CD4-positive, alpha-beta T cell (primary cell): ENCODE results near the gene NCAPD2. TPM values are rescaled to one million over a fixed set of nuclear protein-coding genes. Genes with fewer than 3 reads are reported as not detected.

ENCODE experiments used
- ATAC-seq: fragments of 200-7000 bp; cut with Tn5 transposase; one replicate; pipeline ENCODE4 v1.10.0; 2022; ENCODE audit warnings: mild to moderate bottlenecking; ENCODE audit not compliant: poor library complexity
- CTCF ChIA-PET: fragments of 350-600 bp; sonication (Branson Sonifier 250); formaldehyde crosslinking; loops from one replicate; lab custom pipeline; 2021; ENCODE audit warnings: antibody characterized with exemption, inconsistent platforms; lab: Charles Lee
- POLR2A ChIA-PET: fragments of 350-600 bp; sonication (Branson Sonifier 250); formaldehyde crosslinking; loops from one replicate; lab custom pipeline; 2021; ENCODE audit warnings: antibody characterized with exemption, inconsistent platforms; lab: Charles Lee
- DNase-seq, 14 experiments: peaks; one replicate each; pipeline ENCODE4 v3.0.0-alpha.2; 2013 to 2020; ENCODE audit warnings: mixed read lengths in 2 of 14
- H3K27ac ChIP-seq, 2 donors: one replicate each; pipeline versions ENCODE4 v1.5.1 to v1.7.0; 2013; ENCODE audit warnings: low read length in 2 of 2, low read depth in 1 of 2, mild to moderate bottlenecking in 1 of 2
- H3K27me3 ChIP-seq, 2 experiments: 1 replicate in 1 of 2; 2 replicates in 1 of 2; pipeline versions ENCODE4 v1.6.1 to v1.7.0; 2013; ENCODE audit warnings: low read length in 2 of 2, control low read depth in 1 of 2, mild to moderate bottlenecking in 1 of 2, moderate library complexity in 1 of 2; ENCODE audit not compliant: insufficient read depth in 2 of 2, control insufficient read depth in 1 of 2
- H3K36me3 ChIP-seq: one replicate; pipeline ENCODE4 v1.6.1; 2013; ENCODE audit warnings: low read length, control low read depth; ENCODE audit not compliant: insufficient read depth
- H3K4me1 ChIP-seq: one replicate; pipeline ENCODE4 v1.6.1; 2013; ENCODE audit warnings: low read length, control low read depth; ENCODE audit not compliant: insufficient read depth
- H3K4me3 ChIP-seq: one replicate; pipeline ENCODE4 v1.5.1; 2013; ENCODE audit warnings: mild to moderate bottlenecking, low read length, moderate library complexity
- H3K9me3 ChIP-seq, 2 experiments: 1 replicate in 1 of 2; 2 replicates in 1 of 2; pipeline versions ENCODE4 v1.6.1 to v1.7.0; 2013; ENCODE audit warnings: low read length in 2 of 2, mild to moderate bottlenecking in 2 of 2, control low read depth in 1 of 2, moderate library complexity in 1 of 2; ENCODE audit not compliant: control insufficient read depth in 1 of 2, insufficient read depth in 1 of 2
- H3K27ac Mint-ChIP-seq: one replicate; pipeline ENCODE4 v1.8.0; 2020; ENCODE audit warnings: mixed read lengths
- H3K27me3 Mint-ChIP-seq: one replicate; pipeline ENCODE4 v1.8.0; 2021; ENCODE audit warnings: mixed read lengths
- H3K36me3 Mint-ChIP-seq: one replicate; pipeline ENCODE4 v1.8.0; 2021; ENCODE audit warnings: low read depth, mixed read lengths
- H3K4me1 Mint-ChIP-seq: one replicate; pipeline ENCODE4 v1.8.0; 2021; ENCODE audit warnings: low read depth, mixed read lengths
- H3K4me3 Mint-ChIP-seq: one replicate; pipeline ENCODE4 v1.8.0; 2020; ENCODE audit warnings: mild to moderate bottlenecking, mixed read lengths
- H3K9me3 Mint-ChIP-seq: one replicate; pipeline ENCODE4 v1.8.0; 2020; ENCODE audit warnings: mixed read lengths
- CTCF ChIP-seq: fragments of 200-600 bp; IDR thresholded peaks from one replicate; pipeline ENCODE4 v1.8.0; 2022; ENCODE audit warnings: antibody characterized with exemption, mild to moderate bottlenecking
- intact Hi-C, 2 experiments: fragments of 100-400 bp; cut with DNase I in 1 of 2; cut with micrococcal nuclease in 1 of 2; formaldehyde crosslinking; loops; one replicate each; pipeline versions ENCODE4 v1.15.1 to v1.9.0; 2023 to 2025; cut with DNase I, micrococcal nuclease
- total RNA-seq, 174 experiments: library from RNA in 2 of 174; stranded (reverse) in 2 of 174; gene quantifications; one replicate each; pipeline ENCODE4 v1.2.3 and lab custom pipeline; 2021 to 2026

NCAPD2 gene
- total RNA-seq, 2 experiments from 2014 or later, result 13.7 to 14.9 TPM

DNA sequence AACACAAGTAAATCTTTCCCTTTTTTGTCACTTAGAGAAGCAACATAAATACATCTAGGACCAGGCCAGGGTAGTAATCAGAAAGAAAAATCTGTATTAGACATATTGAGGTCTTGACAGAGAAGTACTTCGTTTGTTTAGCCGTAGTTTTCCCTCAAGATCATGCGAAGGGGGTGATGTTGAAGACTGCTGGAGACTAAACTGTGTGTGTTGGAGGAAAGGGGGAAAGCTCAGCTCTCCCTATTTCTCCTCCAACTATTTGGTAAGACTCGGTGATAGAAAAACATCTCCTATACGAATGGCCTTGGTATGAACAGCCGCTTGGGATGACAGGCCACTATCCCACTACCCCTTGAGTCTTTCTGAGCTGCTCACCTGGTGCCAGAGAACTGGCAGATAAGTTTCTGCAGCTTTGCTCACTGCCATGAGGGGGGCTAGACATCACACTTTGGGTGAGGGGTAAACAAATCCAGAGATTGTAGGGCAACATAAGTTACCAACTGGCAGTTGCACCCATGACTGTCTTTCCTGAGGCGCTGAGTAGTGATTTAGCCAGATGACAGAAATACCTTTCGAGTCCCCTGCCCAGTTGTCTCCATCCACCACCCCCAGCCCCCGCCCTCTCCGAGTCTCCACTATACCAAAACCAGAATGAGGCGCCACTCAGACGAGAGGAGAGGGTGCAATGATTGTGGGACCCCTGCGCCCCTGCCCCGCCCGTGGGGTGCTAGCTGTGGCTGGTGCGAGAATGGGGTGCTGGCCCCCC lies 24.1 kb upstream of the NCAPD2 start:
- no peaks in the 10 kb centered on the region for H3K9me3 Mint-ChIP-seq
- H3K36me3 Mint-ChIP-seq, result peaks cover 57% of the 10 kb centered on the region
- ChIA-PET POLR2A (interaction anchor here (0.6 to 4.3 kb wide), 42 partner anchors 8 to 403 kb away, joined by 3 to 90 read pairs (median 8); partner anchors contain the start of genes CD27, CDCA3, COPS7A and GAPDH), CTCF (interaction anchor here (0.6 to 2.0 kb wide), 13 partner anchors 9 to 147 kb away, joined by 3 to 22 read pairs (median 4); no protein-coding TSS in a partner anchor)
- no peak for TF ChIP-seq CTCF
- H3K4me3 ChIP-seq, result peak overlapping the region; percentile 94
- peaks cover 68% of the 10 kb centered on the region for H3K4me1 Mint-ChIP-seq
- ATAC-seq (no peak), DNase-seq (no peak)
- peaks cover 21% of the 10 kb centered on the region for H3K36me3 ChIP-seq
- peak overlapping the region; percentile 72 to 73 for H3K27ac ChIP-seq
- peaks cover 56% of the 10 kb centered on the region for H3K4me1 ChIP-seq
- H3K27me3 ChIP-seq, result no peaks in the 10 kb centered on the region
- H3K27ac Mint-ChIP-seq, result peak overlapping the region; percentile 92
- intact Hi-C loops, result loop anchor here (1.0 to 2.0 kb wide), 3 partner anchors 24 to 66 kb away; partner anchors contain the start of genes GAPDH (in 1 of the 2) and MRPL51 (in 1 of the 2)
- no peaks in the 10 kb centered on the region for H3K27me3 Mint-ChIP-seq
- peak overlapping the region; percentile 94 for H3K4me3 Mint-ChIP-seq
- H3K9me3 ChIP-seq, result no peaks in the 10 kb centered on the region

DNA sequence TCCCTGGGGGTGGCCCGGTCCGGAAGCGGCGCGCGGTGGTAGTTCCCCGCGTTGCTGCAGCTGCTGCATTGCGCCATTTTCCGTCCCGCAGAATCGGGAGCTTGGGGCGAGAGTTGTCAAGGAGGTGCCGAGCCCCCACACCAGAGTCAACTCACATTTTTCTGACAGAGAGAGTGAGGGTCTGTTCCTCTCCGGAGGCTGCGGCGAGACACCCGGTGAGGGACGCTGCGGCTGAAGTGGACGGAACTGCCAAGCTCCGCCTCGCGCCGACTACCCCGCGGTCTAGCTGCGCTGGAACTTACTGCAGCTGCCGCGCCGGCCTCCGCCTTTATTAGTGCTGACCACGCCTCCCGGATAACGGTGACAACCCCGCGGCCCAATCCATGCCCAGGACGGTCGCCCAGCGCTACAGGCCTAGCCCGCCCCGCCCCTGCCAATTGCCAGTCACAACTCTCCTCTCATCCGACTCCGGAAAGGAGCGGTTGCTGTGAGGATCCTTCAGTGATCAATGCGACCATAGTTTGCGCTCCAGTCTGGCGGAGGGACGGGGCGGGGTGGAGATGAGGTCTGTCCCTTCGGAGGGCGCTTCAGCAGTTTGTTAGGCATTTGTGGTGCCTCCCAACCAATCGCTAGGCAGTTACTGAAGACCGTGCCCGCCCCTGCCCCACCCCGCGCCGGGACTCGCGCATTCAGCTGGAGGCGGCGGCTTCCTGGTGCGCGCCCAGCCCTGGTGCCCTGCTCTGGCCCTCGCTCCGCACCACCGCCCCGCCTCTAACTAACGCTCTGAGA lies 23.3 kb upstream of the NCAPD2 start, which contains the start of gene VAMP1:
VAMP1 (minus strand) TSS at position 303 of the 789 bp plus-strand sequence; CDS start at position 157, 146 bp downstream.
- Histone ChIP-seq H3K36me3 (peaks cover 15% of the 10 kb centered on the region), H3K4me3 (peak within 1 kb of the TSS; percentile 94), H3K9me3 (no peaks in the 10 kb centered on the region), H3K27ac (peak within 1 kb of the TSS; percentile 72 to 73), H3K27me3 (no peaks in the 10 kb centered on the region), H3K4me1 (peaks cover 50% of the 10 kb centered on the region)
- Mint-ChIP-seq H3K27ac (peak within 1 kb of the TSS; percentile 92), H3K9me3 (no peaks in the 10 kb centered on the region), H3K4me1 (peaks cover 63% of the 10 kb centered on the region), H3K27me3 (no peaks in the 10 kb centered on the region), H3K36me3 (peaks cover 51% of the 10 kb centered on the region), H3K4me3 (peak within 1 kb of the TSS; percentile 94)
- CTCF ChIA-PET, result interaction anchor here (0.6 to 2.0 kb wide), 14 partner anchors 10 to 147 kb away, joined by 3 to 22 read pairs (median 4); no protein-coding TSS in a partner anchor
- DNase-seq (peak; percentile 95 to 99 (median 97)), ATAC-seq (peak; percentile 87)
- POLR2A ChIA-PET, result interaction anchor here (0.6 to 4.3 kb wide), 49 partner anchors 9 to 402 kb away, joined by 3 to 90 read pairs (median 6); partner anchors contain the start of genes CD27, CDCA3, COPS7A and GAPDH
- intact Hi-C loops, result loop anchor here (1.0 to 2.0 kb wide), 3 partner anchors 23 to 65 kb away; partner anchors contain the start of genes MRPL51 (in 2 of the 2) and GAPDH (in 1 of the 2)
- no peak for TF ChIP-seq CTCF

GRCh38 chr12:6471989-6472360 lies 21.9 kb upstream of the NCAPD2 start:
- Histone ChIP-seq H3K27ac (no peak overlapping the region), H3K27me3 (no peaks in the 10 kb centered on the region), H3K4me3 (no peak overlapping the region), H3K4me1 (peaks cover 37% of the 10 kb centered on the region), H3K9me3 (no peaks in the 10 kb centered on the region), H3K36me3 (peaks cover under 1% of the 10 kb centered on the region)
- ATAC-seq (no peak), DNase-seq (peak in 1 of 14 experiments; percentile 33)
- TF ChIP-seq CTCF, result no peak
- peaks cover 38% of the 10 kb centered on the region for H3K36me3 Mint-ChIP-seq
- intact Hi-C loops, result loop anchor here (1.0 to 2.0 kb wide), 2 partner anchors 21 to 63 kb away; partner anchors contain the start of genes GAPDH (in 1 of the 2) and MRPL51 (in 1 of the 2)
- POLR2A ChIA-PET, result interaction anchor here (1.5 to 4.3 kb wide), 6 partner anchors 14 to 136 kb away, joined by 6 to 76 read pairs (median 27); partner anchors contain the start of genes MRPL51 and NOP2
- peak overlapping the region; percentile 50 for H3K27ac Mint-ChIP-seq
- H3K4me3 Mint-ChIP-seq, result peak overlapping the region; percentile 94
- H3K4me1 Mint-ChIP-seq, result peaks cover 49% of the 10 kb centered on the region
- no peaks in the 10 kb centered on the region for H3K9me3 Mint-ChIP-seq
- CTCF ChIA-PET, result no interaction called here
- no peaks in the 10 kb centered on the region for H3K27me3 Mint-ChIP-seq
